Testis (tissue), 2 donors: Measurements from ENCODE around the gene SLC23A2.

Source experiments
- CTCF ChIP-seq, 3 experiments: fragments of 450-650 bp in 2 of 3; fragments of 200-600 bp in 1 of 3; sonication (generic) in 1 of 3; IDR thresholded peaks; one replicate each; pipeline ENCODE4 v1.5.1; 2016 to 2019; ENCODE audit warnings: antibody characterized with exemption in 3 of 3, mild to moderate bottlenecking in 2 of 3, moderate library complexity in 1 of 3
- POLR2A ChIP-seq: fragments of 450-650 bp; IDR thresholded peaks from one replicate; pipeline ENCODE4 v1.6.1; 2017; ENCODE audit warnings: antibody characterized with exemption, mild to moderate bottlenecking, moderate library complexity

- no peak for TF ChIP-seq CTCF (IDR thresholded peaks at IDR 0.05)
- TF ChIP-seq POLR2A, result no peak
Measured at GRCh38 chr20:4922186-4922585, 79.1 kb downstream of the SLC23A2 start.
